ENCODE data around the gene CHAT.

CHAT gene

DNA sequence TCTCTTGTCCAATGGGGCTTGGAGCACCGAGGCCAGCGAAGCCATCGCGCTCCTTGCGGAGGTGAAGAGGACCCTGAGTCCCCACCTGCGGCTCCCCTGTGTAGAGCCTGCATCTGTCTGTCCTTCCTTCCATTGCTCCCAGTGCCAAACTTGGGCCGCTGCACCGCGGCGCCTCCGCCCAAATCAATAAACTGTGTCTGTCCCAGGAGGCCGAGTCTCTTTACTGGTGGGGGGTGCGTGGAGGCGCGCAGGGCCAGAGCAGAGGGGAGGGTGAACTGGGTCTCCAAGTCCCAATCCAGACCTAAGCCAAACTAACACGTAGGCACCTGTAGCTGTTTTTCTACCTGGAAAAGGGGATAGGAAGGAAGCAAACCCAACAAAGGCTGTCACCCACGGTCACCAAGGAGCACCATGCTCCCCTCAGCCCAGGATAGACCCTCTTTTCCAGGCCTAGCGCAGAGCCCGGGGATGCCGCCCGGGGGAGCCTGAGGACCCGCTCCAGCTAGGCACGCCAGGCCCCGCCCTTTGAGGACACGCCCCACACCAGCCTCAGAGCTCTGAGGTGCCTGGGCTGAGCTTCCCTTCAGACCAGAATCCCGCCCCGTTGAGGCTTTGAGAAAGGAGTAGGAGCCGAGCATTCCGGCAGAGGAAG, 1.2 kb upstream of the CHAT start:
- no peak for DNase-seq (ENCODE audit: low read depth)

DNA sequence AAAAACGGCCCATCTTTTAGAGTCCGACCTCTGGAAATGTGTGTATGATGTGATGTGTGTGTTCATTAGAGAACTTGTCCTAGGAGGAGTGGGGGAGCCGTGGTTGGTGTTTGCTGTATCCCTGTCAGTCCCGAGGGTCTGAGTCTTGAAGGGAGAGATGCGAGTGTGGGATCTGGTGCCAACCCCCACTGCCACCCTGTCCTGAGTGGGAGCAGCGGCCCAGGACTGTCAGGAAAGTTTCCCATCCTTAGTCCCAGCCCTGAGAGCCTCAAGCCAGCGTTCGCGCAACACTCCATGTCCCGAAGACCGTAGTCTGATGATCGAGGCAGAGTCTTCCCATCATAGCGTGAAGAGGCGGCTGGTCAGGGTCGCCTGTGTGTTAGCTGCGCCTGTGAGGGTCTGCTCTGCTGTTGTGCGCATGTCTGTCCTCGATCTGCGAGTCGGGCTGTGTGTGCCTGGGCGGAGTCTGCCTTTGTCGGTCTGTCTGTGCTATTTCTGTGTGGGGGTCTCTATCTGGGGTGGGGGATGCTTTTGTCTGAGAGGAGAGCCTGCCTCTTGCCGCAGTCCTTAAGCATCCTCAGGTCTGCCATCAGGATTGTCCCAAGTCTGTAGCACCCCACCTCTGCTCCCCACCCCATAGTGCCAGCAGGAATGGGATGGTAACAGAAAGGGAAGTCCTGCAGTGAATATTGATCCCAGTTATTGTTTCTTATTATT, 514 bp upstream of the CHAT start:
- no peak for DNase-seq (ENCODE audit: low read depth)

DNA sequence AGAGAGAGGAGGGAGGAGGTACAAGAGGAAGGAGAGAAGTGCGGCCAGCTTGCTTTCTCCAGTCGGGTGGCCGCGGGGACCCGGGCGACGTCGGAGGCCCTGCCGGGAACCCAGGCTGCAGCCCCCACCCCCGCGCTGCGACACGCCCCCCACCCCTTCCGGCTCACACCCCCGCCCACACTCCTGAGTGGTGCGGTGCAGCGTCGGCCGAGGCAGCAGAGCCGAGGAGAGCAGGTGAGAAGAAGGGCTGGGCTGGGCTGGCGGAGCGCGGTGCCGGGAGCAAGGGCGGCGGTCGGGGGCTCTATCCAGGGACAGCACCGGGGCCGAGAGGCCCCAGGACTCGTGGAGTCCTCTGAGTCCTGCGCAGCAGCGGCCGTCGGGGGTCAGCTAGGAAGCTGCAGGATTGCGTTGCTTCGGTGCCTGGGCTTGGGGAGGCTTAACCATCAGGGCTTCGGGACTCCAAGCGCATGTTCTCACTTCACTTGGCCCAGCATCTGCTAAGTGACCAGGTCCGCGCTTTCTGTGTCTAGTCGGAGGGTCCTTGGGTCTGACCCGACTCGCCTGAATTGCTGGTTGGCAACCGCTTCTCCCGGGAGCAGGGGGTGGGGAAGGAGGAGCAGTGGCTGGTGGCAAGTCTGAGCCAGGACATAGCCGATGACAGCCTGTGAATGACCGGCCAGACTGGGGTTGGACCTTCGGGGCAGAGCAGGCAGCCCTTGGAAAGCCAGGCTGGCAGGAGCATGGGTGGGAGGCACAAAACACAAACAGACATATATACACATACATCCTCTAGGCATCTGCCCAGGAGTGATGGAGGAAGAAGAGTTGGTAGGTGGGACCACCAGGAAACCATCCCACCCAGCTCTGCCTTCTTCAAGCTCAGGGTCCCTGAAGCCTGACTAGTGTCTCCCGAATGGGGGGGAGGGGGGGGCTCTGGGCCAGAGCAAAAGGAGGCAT, 683 bp downstream of the CHAT start:
- DNase-seq (ENCODE audit: low read depth), result no peak

DNA sequence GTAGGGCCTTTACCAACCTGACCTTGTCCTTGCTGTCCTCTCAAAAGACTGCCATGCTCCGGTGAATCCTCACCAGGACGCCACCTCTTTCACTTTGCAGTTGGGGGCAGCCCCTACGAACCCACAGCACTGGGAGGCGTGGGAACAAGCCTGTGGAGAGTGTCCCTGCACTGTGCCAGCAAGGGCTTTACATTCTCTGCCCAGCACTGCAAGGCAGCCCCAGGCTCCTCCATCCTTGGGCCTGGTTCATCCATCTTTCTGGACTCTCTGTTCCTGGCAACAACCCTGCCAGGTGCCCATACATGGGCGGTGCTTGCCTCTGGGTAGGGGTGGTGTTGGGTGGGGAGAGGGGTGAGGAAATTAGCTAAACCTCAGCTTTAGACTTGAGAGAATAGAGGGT, 1.4 kb downstream of the CHAT start:
- DNase-seq (ENCODE audit: low read depth), result no peak

DNA sequence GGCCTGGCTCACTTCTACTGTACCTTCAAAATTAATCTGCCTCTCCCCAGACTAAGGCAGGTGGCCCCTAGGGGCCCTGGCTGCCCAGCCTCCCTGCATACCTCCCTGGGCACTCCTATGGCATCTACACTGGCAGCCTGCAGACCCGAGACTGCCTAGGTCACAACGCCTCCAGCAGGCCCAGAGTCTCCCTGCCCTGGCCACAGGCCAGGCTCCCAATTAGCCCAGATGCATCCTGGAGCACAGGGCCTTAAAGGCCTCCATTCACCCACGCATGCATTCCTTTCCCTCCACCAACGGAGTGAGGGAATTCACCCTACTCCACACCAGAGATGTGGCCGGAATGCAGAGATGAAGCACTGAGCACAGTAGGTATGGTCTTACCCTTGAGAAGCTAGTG, 1.9 kb downstream of the CHAT start:
- DNase-seq (ENCODE audit: low read depth), result no peak

DNA sequence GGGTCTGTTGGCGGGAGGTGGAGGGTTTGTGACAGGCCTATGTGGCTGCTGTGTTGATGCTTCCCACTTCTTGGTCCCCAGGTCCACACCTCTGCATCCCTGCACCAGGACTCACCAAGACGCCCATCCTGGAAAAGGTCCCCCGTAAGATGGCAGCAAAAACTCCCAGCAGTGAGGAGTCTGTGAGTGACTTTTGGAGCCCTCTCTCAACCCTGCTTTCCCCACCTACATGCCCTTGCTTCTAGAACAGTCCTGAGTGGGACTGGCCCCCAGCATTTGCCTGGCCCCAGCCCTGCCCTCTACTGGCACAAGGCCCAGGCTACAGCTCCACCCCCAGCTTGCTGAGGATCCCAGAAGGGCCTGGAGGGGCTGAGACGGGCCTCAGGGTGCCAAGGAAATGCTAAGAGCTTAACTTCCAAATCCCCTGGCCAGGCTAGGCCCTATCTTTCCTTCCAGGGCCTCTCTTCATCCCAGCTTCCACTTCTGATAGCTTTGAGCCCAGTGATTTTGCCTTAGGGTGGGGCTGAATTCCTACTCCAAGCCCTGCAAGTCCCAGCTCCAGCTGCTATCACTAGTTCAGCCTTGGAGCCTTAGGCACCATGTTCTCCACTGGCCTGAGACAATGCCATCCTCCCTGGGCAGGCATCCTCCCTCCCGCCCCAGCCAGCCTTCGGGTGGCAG, 2.7 kb downstream of the CHAT start:
- no peak for DNase-seq (ENCODE audit: low read depth)

DNA sequence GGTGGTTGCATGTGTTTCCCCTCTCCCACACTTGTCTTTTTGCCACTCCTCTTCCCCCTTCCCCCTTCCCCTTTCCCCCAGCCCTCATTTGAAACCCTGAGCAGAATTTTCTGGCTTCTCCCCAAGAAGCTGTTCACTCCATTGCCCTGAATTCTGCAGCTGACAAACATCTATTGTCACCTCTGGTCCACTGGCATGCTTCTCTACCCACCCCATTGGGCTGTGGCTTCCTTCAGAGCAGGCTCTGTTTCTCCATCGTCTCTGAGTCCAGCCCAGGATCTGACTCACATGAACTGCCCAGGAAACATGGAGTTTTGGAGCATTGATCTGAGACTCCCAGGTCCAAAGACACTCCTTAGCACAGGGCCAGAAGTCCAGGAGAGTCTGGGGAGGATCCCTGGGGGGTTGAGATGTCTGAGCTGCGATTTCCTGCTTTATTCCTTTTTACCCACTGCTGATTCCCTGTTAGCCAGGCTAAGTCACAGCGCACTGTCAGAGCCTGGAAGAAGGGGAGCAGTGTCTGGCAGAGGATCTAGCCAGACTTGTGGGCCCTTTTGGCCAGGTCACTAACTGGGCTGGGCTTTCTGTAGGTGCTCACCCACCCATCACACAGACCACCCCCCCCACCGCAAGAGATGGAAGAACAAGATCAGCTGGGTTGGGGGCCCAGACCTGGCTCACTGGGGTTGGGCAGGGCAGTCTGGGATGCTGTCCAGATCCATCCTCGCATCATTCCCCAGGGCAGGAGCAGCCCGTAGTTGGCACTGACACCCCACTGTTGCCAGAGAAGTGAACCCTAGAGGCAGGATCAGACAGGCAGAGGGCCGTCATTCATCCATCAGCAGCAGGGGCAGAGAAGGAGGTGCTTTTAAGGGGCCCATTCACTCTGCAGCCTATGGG, 3.5 kb downstream of the CHAT start:
- no peak for DNase-seq (ENCODE audit: low read depth)

DNA sequence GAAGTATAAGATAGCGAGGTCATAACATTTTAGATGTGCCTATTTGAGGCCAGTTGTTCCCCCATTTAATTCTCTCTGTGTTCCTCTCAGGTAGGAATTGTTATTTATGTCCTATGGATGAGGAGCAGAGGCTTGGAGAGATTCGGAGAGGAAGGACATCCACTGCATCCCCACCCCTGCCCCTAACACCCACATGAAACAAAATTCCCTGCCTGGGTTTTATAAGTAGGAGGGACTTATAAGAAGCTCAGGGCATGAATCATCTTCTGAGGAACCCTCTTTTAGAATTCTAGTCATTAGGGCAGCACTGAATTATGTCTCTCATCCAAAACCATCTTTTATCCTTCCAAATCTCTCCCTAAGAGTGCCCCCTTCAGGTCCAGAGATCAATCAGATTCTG, 5.0 kb downstream of the CHAT start:
- DNase-seq (ENCODE audit: low read depth), result no peak

DNA sequence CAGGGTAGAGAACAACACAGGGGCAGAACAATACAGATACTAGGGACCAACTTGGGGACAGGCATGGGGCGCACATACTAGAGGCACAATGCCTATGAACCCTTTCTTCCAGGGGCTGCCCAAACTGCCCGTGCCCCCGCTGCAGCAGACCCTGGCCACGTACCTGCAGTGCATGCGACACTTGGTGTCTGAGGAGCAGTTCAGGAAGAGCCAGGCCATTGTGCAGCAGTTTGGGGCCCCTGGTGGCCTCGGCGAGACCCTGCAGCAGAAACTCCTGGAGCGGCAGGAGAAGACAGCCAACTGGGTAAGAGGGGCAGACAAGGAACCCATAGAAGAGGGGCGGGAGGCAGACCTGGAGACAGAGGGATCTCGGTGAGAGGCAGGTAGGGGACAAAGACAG, 5.8 kb downstream of the CHAT start:
- no peak for DNase-seq (ENCODE audit: low read depth)

DNA sequence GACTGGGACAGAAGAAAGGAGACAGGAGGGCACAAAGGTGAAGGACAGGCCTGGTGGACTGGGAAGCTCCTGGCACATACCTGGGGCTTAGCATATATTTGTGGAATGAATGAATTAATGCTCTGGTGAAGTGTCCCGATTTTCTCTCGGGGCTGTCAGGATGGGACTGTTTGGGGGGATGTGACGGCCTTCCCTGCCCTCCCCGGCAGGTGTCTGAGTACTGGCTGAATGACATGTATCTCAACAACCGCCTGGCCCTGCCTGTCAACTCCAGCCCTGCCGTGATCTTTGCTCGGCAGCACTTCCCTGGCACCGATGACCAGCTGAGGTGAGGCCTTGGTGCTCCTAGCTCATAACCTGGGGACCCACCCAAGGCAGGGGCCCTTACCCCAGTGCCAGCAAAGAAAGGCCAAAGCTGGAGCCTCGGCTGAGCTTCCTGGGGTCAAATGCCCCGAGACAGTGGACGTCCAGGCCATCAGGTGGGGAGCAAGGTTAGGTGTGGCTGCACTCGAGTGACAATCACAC, 6.5 kb downstream of the CHAT start:
- no peak for DNase-seq (ENCODE audit: low read depth)

DNA sequence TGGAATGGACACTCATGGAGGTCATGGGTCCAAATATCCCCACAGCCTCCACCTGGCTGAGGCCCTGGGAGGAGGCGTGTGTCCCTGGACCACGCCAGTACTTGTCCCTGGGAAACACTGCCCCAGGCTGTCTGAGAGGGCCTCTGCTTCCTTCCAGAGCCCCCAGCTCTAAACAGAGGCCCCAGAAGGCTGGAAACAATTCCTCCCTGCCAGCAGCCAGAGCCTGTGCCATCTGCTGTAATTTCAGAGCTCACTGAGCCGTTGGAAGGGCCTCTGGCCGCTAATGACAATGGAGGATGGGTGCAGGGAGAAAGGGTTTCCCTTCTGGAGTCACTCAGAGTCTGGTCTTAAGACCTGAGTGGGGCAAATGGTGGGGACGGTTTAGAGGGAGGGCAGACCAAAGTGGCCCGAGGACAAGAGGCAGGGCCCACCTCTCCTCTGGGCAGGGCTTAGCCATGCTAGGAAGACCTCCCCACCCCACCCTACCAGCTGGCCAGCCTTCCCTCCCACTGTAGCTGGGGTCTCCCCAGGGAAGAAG, 7.1 kb downstream of the CHAT start:
- no peak for DNase-seq (ENCODE audit: low read depth)

DNA sequence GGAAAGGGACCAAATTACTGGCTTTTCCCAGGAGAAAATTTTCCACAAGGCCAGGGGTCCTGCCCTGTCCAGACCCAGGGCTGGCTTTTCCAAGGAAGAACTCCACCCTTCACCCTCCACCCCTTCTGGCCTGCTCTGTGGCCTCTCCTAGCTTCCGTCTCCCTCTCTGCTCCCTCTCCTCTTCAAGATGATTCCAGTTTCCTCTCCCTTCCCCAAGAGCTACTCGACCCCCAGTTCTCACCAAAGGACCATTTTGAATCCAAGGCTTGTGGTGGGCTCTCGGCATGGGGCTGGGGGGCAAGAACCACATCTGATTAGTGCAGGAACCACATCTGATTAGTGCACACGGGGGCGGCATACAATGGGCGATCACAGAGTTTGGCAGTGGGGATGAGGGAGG, 7.7 kb downstream of the CHAT start:
- no peak for DNase-seq (ENCODE audit: low read depth)

DNA sequence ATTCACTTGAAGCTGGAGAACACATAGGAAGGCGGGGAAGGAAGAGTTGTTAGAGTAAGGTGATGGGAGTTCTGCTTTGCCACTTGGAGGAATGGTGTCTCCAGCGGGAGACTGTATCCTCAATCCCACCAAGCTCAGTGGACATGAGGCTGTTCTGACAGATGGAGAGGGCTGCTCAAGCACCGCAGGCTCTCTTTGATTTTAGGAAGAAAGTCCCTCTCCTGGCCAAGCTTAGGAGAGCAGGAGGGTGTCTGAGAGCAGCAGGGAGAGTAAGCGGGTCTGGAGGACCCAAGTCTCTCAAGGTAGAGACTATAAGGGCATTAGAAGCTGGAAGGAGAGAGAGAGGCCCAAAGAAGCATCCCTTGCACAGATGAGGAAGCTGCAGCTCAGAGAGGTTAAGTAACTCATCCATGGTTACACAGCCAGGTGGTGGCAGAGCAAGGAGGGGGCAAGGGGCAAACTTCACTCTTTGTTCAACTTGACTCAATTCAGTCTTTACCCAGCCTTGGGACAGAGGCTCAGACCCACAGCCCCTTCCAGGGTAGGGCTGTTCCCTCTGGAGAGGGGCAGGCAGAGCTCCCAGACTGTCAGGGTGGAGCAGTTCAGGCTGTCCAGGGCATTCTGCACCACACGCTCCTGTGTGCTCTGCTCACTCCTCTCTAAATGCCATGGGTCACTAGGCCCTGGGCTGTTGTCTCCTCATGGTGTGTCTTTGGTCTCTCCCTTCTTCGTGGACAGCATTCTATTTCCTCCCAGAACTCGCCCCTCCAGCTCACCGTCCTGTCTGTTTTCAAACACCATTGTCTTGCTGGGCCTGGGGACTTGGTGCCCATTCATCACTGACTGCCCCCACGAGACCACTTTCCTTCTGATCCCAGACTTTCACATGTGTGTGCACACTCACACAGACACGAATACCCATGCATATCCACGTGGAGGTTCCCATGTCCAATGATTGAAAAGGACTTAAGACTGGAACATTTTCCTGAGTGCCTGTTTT, 8.9 kb downstream of the CHAT start:
- DNase-seq (ENCODE audit: low read depth), result no peak

DNA sequence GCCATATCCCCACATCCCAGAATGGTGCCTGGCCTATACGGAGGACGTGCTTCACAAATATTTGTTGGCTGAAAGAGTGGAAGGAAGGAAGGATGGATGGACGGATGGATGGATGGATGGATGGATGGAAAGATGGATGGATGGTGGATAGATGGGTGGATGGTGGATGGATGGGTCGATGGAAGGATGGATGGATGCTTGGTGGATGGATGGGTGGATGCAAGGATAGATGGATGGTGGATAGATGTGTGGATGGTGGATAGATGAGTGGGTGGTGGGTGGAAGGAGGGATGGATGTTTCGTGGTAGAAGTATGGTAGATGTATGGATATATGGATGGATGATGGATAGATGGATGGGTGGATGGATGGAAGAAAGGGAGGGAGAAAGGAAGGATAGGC, 10.8 kb downstream of the CHAT start:
- no peak for DNase-seq (ENCODE audit: low read depth)

DNA sequence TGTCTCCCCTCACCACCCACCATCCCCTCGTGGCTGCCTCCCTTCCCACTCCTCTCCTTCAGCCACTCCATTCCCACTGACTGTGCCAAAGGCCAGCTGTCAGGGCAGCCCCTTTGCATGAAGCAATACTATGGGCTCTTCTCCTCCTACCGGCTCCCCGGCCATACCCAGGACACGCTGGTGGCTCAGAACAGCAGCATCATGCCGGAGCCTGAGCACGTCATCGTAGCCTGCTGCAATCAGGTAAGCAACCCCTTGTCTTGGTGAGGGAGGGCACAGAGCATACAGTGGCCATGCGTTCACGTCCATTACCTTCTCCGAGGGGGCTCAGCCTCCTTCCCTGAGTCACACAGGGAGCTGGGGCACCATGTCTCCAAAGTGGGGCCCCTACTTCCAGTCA, 11.6 kb downstream of the CHAT start:
- DNase-seq (ENCODE audit: low read depth), result no peak

DNA sequence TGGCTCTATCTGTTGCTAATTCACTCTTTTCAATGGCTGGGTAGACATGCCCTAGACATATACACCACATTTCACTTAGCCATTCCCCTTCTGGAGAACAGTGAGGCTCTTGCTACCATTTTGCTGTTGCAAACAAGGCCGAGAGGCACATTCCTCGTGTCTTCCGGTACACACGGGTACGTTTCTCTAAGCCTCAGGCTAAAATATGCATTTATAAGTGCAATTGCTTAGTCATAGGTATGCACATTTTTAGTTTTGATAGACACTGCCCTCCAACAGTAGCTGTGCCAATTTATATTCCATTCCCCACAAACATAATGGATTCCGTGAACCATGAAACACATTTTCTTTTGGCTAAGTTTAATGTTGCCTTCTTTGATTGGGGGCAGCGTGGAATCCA, 13.2 kb downstream of the CHAT start:
- no peak for DNase-seq (ENCODE audit: low read depth)

DNA sequence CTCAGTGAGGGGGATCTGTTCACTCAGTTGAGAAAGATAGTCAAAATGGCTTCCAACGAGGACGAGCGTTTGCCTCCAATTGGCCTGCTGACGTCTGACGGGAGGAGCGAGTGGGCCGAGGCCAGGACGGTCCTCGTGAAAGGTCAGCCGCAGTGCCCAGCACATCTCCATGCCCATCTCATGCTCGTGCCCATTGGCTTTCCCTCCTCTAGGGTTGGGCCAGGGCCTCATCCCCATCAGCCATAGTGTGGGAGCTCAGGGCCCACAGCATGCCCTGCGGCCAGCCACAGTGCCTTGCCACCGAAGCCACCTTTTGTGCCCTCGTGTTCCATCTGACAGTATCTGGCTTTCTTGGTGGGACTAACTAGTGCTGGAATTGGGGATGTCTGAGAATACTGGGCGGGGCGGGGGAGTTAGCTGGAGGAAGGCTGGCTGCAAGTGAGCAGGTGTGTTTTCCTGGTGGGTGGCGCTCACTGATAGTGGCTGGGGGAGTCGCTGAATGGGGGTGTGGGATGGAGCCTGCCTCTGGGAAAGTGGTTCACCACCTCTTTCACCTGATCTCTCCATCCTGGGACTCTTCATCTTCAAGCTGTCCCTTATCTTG, 13.9 kb downstream of the CHAT start:
- no peak for DNase-seq (ENCODE audit: low read depth)

DNA sequence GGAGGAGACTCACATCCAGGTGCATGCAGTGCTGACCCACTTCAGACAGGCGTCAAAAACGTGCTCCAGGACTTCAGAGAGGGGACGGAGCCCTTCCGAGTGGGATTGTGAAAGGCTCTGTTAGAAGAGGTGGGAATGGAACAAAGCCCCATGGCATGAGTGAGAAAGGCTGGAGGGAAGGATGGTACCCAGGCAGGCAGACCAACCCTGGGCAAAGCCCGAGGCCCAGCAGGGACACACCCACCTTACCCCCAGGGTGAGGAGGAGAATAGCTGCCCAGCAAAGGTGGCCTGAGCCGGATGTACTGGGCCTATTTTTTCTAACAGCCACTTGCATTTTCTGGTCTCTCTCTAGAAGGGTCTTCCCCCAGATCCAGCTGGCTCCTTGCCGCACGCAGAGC, 14.8 kb downstream of the CHAT start:
- no peak for DNase-seq (ENCODE audit: low read depth)

DNA sequence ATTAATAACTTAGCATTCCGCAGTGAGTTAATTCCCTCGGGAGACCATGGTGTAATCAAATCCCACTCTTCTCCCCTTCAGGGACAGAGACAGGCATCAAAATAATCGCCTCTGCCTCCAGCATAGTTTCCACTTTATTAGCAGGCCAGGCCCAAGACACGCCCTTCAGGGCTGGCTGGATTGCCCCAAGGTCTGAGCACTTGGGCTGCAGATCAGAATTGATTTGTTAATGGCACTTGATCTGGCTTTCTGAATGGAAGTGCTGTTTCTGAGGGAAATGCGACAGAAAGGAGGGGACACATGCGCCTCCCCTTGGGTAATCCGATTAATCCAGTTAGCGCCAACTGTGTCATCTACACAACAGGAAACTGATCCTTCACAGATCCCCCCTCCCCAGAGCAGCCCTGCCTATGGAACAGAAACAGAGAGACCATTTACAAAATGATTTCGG, 15.6 kb downstream of the CHAT start:
- DNase-seq (ENCODE audit: low read depth), result no peak

Measured in HS-27A (cell line).